Dedifferentiated amniotic fluid mesenchymal stem cell (primary cell): ENCODE data around the gene EFCAB7.

ENCODE experiments used
- DNase-seq: peaks from one replicate; pipeline ENCODE4 v3.0.0-alpha.2; 2016; ENCODE audit errors: extremely low spot score

EFCAB7 gene

DNA sequence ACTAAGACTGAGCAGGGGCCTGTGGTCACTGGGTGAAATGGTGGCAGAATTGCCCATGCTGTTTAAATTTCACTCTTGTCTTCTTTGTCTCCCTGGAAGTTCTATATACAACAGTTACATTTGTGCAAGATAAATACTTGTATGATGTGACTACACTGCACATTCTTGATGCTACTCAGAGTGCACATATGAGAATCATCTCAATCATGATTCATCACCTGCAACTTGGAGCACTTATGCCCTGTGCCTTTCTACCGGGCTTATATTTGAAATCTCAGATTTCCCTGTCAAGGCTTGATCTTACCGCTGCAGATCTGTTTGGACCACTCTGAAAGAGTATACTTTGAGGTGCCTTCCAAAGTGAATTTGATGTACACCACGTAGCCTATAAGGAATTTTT lies 80.5 kb downstream of the EFCAB7 start:
- no peak for DNase-seq

DNA sequence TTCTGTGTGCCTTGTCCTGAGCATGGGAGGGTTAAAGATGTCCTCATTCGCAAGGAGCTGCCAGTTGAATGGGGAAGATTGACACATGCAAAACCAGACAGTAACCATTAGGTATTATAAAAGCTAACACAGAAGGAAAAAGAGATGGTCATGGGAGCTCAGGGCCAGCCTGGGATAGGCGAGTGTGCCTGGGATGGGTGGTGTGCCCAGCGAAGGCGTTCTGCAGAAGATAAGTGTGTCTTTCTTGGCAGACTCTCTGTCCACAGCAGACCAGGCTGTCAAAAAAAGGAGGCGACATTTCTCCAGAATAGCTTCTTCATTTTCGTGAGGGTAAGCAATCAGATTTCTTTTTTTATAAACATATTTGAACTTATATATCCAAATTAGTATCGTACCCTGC lies 84.0 kb downstream of the EFCAB7 start:
- no peak for DNase-seq

DNA sequence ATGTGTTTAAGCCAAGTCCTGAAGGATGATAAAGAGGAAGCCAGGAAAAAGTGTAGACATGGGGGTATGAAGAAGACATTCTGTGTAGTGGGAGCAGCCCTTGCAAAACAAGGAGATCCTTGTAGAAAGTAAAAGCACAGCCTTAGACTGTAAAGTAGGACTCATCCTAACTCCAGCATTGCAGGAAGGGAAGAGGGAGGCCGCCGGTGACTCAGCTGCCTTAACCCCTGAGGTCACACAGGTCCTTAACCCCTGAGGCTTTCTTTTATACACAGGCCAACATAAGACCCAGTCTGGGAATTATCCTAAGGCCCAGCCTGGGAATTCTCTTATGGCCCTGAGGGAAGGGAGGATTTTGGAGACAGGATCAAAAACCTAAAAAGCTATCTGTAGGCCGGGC lies 87.9 kb downstream of the EFCAB7 start:
- no peak for DNase-seq

DNA sequence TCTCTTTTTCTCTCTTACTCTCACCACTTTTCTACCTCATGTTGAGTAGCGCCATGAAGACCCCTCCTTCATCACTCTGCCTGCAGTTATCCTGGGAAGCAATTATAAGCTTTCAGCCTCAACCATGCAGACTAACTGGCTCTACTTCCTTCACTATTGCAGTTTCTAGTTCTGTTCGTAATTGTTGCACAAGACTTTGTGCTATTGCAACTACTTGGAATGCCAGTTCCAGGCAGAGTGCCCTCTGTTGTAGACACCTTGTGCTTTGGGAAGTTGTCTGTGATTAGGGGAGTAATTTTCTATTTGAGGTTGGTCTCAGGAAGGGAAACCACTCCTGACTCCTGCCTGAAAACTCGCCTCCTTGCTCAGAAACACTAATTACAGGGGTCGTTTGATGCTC lies 89.2 kb downstream of the EFCAB7 start:
- DNase-seq = no peak

- no peak for DNase-seq
Observed at GRCh38 chr1:63612971-63613370, 89.6 kb downstream of the EFCAB7 start.

DNA sequence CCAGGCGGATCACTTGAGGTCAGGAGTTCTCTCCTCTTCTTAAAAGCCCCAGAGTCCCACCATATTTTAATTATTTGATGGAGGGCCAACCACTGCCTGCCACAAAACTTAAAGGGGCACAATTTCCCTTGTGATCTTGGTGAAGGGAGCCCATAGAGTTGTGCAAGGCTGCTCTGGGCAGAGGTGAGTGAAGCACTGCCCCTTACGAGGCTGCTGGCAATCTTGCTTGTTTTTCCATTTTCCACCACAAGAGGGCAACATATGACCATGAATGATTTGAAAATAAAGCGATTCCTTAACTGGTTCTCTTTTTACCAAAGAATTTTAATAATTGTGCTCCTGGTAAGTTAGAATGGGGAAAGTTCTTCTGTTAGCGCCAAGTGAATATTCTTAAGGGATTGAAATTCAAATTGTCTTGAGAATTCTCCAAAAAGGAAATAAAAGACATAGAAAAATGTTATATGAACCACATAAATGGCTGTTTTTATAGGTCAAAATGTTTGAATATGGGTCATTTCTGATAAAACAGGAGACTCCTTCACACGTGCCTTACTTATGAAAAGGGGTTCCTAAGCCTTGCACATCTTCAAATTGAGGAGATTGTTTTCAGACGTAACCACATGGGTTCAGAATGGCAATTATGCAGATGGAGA lies 92.6 kb downstream of the EFCAB7 start:
- peak; percentile 81 for DNase-seq

- DNase-seq = no peak
Observed at GRCh38 chr1:63617450-63617849, 94.1 kb downstream of the EFCAB7 start.

DNA sequence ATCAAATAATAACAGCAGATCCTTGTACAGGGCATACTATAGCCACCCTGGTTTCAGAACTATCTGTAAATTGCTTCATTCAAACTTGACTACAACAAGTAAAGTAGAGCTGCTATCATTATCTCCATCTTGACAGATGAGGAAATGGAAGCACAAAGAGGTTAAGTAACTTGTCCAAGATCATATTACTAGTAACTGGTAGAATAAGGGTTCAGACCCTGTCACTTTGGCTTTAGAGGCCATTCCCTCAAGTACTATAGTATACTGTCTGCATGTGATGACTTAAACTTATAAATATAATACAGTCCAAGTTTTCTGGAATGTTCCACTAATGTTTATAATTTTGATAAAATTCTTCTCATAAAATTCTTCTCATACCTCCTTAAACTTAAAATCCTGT lies 94.7 kb downstream of the EFCAB7 start:
- no peak for DNase-seq

DNA sequence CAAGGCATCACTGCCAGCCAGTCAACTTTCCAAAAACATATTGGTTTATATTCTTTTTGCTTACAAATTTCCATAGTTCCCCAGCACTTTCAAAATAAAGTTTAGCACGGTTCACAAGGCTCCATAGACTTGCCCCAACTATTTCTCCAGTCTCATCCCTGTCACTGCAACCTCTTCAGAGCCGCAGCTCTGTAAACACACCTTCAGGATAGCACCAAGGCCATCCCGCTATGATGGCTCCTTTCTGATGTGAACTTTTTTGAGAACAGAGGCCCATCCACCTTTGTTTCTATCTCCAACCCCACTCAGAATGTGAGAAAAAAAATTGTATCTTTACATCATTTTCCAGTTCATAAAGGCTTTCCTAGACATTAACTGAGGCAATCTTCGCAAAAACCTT lies 96.2 kb downstream of the EFCAB7 start:
- no peak for DNase-seq

DNA sequence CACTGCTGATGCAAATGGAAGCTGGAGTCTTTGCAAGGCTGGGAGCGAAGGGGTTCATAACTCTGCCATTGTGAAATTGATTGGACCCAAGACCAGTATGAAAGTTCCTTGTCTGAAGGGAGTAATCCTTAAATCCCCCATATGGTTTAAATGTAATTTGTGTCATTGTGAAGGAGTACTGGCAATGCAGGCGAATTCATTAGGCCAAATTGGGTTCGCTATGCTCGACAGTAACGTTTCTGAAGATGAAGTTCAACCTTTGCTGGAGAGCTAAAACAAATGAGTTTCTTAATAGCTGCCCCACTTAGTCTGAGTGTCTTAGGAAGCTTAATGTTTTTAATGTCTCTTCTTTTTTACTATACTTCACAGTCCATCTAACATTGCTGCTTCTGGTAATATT lies 97.3 kb downstream of the EFCAB7 start:
- no peak for DNase-seq

DNA sequence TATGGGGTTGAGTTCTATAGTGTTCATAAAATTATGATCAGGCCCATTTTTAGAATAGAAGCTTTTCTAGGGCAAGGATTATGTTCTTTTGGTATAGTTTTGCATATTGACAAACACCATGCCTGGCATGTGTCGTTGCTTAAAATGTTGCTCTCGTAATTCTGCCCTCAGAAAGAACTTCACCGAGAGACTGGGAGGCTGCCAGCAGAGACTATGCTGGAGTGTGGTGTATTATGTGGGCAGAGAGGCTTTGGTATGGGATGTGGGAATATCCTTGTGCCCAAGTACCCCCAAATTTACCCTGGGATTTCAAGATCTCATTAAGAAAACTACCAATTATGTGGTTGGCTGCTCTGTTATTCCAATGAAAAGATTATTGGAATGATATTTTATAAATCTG lies 97.8 kb downstream of the EFCAB7 start:
- DNase-seq = no peak

- no peak for DNase-seq
Observed at GRCh38 chr1:63621698-63622097, 98.4 kb downstream of the EFCAB7 start.
